Gastrocnemius medialis (tissue), 4 donors: ENCODE measurements around the gene MED13L.

ENCODE experiments used
- CTCF ChIP-seq, 5 experiments: fragments of 450-650 bp in 3 of 5; fragments of 200-600 bp in 2 of 5; sonication (generic) in 2 of 5; IDR thresholded peaks in 4 of 5; conservative IDR thresholded peaks in 1 of 5; 1 replicate in 4 of 5; 2 replicates in 1 of 5; pipeline ENCODE4 v1.5.1; 2016 to 2019; ENCODE audit warnings: antibody characterized with exemption in 5 of 5, mild to moderate bottlenecking in 3 of 5, moderate library complexity in 3 of 5
- POLR2A ChIP-seq, 2 donors: fragments of 450-650 bp; IDR thresholded peaks; one replicate each; pipeline ENCODE4 v1.6.1; 2017; ENCODE audit warnings: antibody characterized with exemption in 2 of 2, mild to moderate bottlenecking in 2 of 2, moderate library complexity in 2 of 2

- TF ChIP-seq POLR2A (IDR thresholded peaks at IDR 0.05) = no peak
- TF ChIP-seq CTCF (IDR thresholded peaks at IDR 0.05 in 4 of 5, conservative IDR thresholded peaks at IDR 0.05 in 1 of 5) = no peak
Observed at GRCh38 chr12:116018282-116018681, 259.2 kb downstream of the MED13L start.
